Mucosa of stomach (tissue), 1 donor: ENCODE measurements around the gene ETAA1.

ENCODE experiments used
- H3K27me3 ChIP-seq: one replicate; pipeline ENCODE4 v1.7.0; 2013; ENCODE audit warnings: mild to moderate bottlenecking, low read length; ENCODE audit not compliant: control insufficient read depth, insufficient read depth
- H3K36me3 ChIP-seq: one replicate; pipeline ENCODE4 v1.7.0; 2013; ENCODE audit warnings: low read length; ENCODE audit not compliant: control insufficient read depth, insufficient read depth
- H3K4me1 ChIP-seq: one replicate; pipeline ENCODE4 v1.7.0; 2013; ENCODE audit warnings: mild to moderate bottlenecking, low read length; ENCODE audit not compliant: control insufficient read depth, insufficient read depth
- H3K4me3 ChIP-seq: one replicate; pipeline ENCODE4 v1.7.0; 2013; ENCODE audit warnings: low read length
- H3K9ac ChIP-seq: one replicate; pipeline ENCODE4 v1.7.0; 2013; ENCODE audit warnings: mild to moderate bottlenecking, low read length, moderate library complexity
- H3K9me3 ChIP-seq: one replicate; pipeline ENCODE4 v1.7.0; 2013; ENCODE audit warnings: mild to moderate bottlenecking, low read length, moderate library complexity; ENCODE audit not compliant: control insufficient read depth
- donor health status: Pancreatic carcinoma.

ETAA1 gene

DNA sequence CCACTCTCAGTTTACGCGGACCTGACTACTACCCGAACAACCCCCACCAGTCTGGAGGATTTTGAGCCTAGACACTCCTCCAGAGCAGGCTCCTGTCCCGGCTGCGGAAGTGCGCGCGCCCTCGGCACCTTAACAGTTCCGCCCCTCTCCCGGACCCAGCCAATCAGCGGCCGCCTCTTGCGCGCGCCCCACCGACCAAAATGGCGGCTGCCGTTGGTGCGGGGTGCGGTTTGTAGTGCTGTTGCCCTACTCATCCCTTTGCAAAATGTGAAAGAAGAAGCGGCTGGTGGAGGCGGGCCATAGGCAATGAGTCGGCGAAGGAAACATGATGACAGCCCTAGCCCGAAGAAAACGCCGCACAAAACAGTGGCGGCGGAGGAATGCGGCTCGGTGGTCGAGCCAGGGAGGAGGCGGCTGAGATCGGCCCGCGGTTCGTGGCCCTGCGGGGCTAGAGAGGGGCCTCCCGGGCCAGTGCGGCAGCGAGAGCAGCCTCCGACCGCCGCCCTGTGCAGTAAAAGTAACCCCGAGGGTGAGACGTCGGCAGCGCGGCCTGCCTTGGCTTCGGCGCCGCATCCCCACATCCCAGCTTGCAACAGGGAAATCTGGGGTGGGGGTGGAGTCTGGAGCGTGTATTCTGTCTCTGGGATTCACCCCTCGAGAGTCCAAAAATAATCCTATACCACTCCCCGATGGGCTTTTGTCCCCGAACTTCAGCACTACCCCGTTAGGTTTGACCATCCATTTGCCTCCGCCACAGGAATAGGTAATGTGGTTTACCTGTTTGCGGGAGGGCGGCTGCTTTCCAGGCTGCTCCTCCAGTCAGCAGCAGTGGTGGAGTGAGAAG is at the start of gene ETAA1:
ETAA1 (plus strand) TSS at position 191 of the 844 bp plus-strand sequence; CDS start at position 307, 116 bp downstream.
- Histone ChIP-seq H3K9ac (peak within 1 kb of the TSS; percentile 89), H3K9me3 (no peaks in the 10 kb centered on the region), H3K4me3 (peak within 1 kb of the TSS; percentile 64), H3K27me3 (no peaks in the 10 kb centered on the region), H3K4me1 (no peaks in the 10 kb centered on the region), H3K36me3 (no peaks in the 10 kb centered on the region)

DNA sequence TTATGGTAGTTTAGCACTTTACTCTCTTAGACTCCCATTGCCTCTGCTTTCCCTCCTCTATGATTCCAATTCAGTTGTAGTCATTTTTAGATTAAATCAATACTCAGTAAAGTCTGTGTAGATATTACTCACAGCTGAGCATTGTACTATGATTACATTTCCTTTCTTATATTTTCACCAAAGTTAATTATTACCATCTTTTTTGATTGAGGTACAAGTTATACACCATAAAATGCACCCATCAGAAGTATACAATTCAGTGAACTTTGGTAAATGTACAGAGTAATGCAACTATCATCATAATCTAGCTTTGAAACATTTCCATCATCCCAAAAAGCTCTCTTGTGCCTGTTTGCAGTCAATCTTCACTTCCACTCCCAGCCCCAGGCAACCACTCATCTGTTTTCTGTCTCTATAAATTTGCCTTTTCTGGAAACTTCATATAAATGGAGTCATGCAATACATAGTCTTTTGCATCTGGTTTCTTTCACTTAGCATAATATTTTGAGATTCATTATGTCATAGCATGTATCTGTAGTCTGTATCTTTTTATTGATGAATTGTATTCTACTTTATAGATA is 30.2 kb upstream of the ETAA1 start:
- Histone ChIP-seq H3K9ac (no peak overlapping the region), H3K36me3 (no peaks in the 10 kb centered on the region)

DNA sequence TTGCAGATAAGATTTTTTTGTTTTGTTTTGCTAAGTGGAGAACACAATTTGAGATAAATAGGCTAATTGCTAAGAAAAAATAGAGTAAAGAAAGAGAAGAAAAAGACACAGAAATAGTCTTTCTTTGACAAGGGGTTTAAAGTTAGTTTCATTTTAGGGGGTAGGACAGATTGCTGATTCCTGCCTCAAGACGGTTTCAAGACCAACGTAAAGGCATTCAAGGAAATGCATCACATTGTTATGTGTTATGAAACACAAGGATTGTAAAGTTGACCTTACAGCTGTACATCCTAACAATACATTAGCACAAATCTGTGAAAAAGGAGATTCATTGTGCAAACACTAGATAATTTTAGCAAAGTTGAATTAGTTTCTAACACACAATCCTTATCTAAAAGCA is 22.7 kb upstream of the ETAA1 start:
- Histone ChIP-seq H3K27me3 (no peaks in the 10 kb centered on the region), H3K9ac (no peak overlapping the region), H3K36me3 (no peaks in the 10 kb centered on the region), H3K9me3 (no peaks in the 10 kb centered on the region), H3K4me1 (no peaks in the 10 kb centered on the region), H3K4me3 (no peak overlapping the region)

More for the DNA sequence above, 30.2 kb upstream of the ETAA1 start:
- H3K27me3 ChIP-seq, result no peaks in the 10 kb centered on the region
- no peaks in the 10 kb centered on the region for H3K4me1 ChIP-seq
- no peaks in the 10 kb centered on the region for H3K9me3 ChIP-seq
- no peak overlapping the region for H3K4me3 ChIP-seq

DNA sequence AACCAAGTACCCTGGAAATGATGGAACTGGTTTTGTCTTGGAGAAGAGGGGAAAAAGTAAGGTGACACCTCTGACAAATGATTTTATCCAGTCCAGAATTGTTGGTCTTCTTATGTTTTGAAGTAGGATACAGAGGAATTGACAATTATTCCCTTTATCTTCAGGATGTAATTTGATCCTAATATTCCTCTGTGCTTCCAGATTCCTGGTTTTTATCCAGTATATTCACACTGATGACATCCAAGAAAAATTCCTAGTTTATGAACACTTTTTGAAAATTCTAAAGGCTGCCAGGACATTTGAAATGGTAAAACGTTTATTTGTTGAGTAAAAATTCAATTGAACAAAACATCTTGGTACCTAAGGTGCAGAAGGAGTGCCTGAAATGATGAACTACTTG is 22.2 kb upstream of the ETAA1 start:
- Histone ChIP-seq H3K27me3 (no peaks in the 10 kb centered on the region), H3K4me1 (no peaks in the 10 kb centered on the region), H3K9ac (no peak overlapping the region), H3K36me3 (no peaks in the 10 kb centered on the region), H3K9me3 (no peaks in the 10 kb centered on the region), H3K4me3 (no peak overlapping the region)

DNA sequence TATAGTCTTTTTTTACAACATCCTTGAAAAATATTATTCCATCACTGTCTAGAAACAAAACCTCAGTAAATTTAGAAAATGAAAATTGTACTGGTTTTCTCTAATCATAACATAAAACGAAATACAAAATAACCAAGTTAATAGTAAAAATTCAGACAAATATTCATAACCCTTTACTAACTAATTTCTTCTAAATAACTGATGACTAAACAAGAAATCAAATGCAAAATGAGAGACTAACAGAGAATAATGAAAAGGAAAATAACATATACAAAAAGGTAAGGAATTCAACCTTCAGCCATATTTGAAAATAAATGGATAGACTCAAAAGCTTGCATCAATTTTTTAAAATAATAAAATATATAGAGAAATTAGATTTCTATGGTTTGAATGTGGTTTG is 18.6 kb upstream of the ETAA1 start:
- Histone ChIP-seq H3K9ac (no peak overlapping the region), H3K4me3 (no peak overlapping the region), H3K4me1 (no peaks in the 10 kb centered on the region), H3K36me3 (no peaks in the 10 kb centered on the region), H3K27me3 (no peaks in the 10 kb centered on the region), H3K9me3 (no peaks in the 10 kb centered on the region)

DNA sequence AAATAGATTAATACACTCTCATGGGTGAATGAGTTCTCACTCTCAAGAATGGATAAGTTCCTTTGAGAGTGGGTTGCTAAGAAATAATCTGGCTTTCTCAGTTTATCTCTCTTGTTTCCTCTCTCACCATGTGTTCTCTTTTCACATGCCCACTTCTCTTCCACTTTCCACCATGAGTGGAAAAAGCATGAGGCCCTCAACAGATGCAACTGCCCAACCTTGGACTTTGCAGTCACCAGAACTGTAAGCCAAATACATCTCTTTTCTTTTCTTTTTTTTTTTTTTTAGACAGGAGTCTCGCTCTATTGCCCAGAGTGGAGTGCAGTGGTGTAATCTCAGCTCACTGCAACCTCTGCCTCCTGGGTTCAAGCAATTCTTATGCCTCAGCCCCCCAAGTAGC is 18.1 kb upstream of the ETAA1 start:
- H3K9me3 ChIP-seq, result no peaks in the 10 kb centered on the region

DNA sequence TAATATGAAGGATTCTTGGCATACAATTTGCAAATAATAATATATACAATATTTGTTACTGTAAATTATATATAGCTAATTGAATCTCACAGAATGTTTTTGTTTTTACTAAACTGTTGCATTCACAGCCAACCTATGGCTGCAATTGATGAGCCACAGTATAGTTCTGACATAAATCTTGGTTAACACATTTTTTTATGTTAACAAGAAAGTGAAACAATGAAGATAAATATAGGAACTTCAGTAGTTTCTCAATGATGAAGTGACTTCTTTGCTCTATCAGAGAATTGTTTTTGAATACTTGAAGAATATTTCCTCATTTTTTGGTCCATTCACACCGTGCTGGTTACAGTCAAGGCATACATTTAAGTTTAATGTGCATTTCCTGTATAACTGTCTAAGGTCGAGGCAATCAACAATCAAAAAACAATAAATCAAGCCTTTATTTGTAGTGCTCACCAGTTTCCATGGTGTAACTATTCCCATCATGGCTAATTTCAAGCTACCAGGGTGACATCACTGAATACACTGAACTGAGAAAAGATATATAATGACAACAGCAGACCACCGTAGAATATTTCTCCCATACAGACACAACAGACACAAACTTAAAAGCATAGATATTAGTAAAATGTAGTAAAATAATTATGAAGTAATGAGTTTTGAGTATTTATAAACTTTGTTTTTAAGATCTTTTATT is 12.9 kb upstream of the ETAA1 start:
- H3K9ac ChIP-seq, result no peak overlapping the region
- no peaks in the 10 kb centered on the region for H3K27me3 ChIP-seq
- H3K4me3 ChIP-seq, result no peak overlapping the region
- H3K36me3 ChIP-seq, result no peaks in the 10 kb centered on the region
- H3K4me1 ChIP-seq, result no peaks in the 10 kb centered on the region
- H3K9me3 ChIP-seq, result no peaks in the 10 kb centered on the region

More for the DNA sequence above, 18.1 kb upstream of the ETAA1 start:
- Histone ChIP-seq H3K27me3 (no peaks in the 10 kb centered on the region), H3K36me3 (no peaks in the 10 kb centered on the region), H3K9ac (no peak overlapping the region), H3K4me3 (no peak overlapping the region), H3K4me1 (no peaks in the 10 kb centered on the region)

DNA sequence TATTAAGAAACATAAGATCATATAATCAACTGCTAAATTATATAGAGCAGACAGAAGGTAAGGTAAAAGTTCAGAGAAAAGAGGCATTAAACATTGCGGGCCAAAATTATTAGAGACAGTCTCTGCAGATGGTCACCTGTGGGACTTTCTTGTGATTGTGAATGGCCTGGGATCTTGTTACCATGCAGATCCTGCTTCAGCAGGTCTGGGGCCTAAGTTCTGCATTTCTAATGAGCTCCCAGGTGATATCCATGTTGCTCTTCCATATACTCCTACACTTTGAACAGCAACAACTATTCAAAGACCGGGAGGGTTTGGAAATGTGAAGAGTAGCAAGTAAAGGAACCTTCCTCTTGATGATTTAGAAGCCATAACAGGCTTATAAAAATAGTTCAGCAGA is 8.5 kb upstream of the ETAA1 start:
- no peak overlapping the region for H3K9ac ChIP-seq
- no peaks in the 10 kb centered on the region for H3K9me3 ChIP-seq
- H3K4me3 ChIP-seq, result no peak overlapping the region

DNA sequence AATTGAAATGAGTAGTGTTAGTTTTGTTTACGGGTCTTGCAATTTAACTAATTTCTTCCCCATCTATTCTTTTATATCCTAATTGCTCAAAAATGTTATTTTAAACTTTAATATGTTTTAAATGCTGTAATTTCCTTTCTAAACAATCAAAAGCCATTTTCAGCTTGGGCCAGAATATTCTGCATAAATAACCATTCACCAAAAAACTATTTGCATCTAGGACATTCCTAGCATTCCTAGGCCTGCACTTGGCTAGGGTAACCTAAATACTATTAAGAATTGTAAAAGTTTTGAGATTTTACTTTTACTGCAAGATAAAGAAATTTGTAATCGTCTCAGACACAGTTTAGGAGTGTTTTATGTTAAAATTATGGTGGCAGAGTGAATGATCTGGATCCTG is 7.8 kb upstream of the ETAA1 start:
- H3K4me3 ChIP-seq, result no peak overlapping the region

More for the DNA sequence above, 8.5 kb upstream of the ETAA1 start:
- Histone ChIP-seq H3K27me3 (no peaks in the 10 kb centered on the region), H3K4me1 (no peaks in the 10 kb centered on the region), H3K36me3 (no peaks in the 10 kb centered on the region)

DNA sequence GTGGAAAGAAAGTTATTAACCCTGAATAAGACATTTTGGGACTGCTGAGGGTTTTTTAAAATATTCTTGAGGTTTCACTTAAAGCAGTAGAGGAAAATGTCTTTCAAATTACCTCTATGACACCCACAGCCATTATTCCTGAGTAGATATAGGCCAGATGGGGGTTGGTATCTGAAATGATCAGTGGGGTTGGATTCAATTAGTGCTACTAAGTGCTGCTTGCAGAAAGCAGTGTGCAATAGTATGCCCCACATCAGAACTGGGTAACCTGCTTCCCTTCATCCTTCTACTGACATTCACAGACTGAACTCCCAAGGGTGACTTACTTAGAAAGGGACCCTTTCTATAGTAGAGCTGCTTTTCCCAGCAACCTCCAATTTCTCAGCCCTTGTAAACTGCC is 7.3 kb upstream of the ETAA1 start:
- Histone ChIP-seq H3K9ac (no peak overlapping the region), H3K9me3 (no peaks in the 10 kb centered on the region), H3K27me3 (no peaks in the 10 kb centered on the region), H3K36me3 (no peaks in the 10 kb centered on the region), H3K4me3 (no peak overlapping the region), H3K4me1 (no peaks in the 10 kb centered on the region)

More for the DNA sequence above, 7.8 kb upstream of the ETAA1 start:
- Histone ChIP-seq H3K9ac (no peak overlapping the region), H3K36me3 (no peaks in the 10 kb centered on the region), H3K4me1 (no peaks in the 10 kb centered on the region), H3K27me3 (no peaks in the 10 kb centered on the region), H3K9me3 (no peaks in the 10 kb centered on the region)

DNA sequence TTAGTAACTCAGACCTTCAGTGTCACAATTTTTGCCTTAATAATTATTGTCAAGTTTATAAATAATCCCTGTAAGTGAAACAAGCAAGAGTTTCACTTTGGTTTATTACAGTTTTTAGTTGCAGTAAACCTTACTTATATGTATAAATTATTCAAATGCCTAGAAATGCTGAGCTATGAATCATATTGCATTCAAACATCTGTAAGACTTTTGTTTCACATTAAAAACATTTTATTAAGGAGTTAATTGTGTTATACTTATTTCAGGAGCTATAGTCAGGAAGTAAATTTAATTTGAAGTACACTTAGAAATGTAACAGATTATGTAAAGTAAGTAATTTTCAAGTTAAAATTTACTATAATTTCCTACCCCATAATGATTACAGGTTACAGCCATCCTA is 3.9 kb upstream of the ETAA1 start:
- Histone ChIP-seq H3K4me3 (no peak overlapping the region), H3K4me1 (no peaks in the 10 kb centered on the region), H3K27me3 (no peaks in the 10 kb centered on the region), H3K9me3 (no peaks in the 10 kb centered on the region), H3K9ac (no peak overlapping the region), H3K36me3 (no peaks in the 10 kb centered on the region)

DNA sequence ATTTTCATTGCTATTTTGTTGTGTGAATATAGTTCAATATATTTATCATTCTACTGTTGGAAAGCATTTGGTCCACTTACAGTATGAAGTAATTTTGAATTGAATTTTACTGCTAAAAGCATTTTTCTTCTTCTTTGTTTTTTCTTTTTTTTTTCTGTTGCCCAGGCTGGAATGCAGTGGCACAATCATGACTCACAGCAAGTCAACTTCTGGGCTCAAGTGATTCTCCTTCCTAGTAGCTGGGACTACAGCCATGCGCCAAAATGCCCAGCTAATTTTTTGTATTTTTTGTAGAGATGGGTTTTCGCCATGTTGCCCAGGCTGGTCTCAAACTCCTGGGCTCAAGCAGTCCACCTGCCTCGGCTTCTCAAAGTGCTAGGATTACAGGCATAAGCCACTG is 2.4 kb upstream of the ETAA1 start:
- Histone ChIP-seq H3K4me3 (no peak overlapping the region), H3K9ac (no peak overlapping the region), H3K9me3 (no peaks in the 10 kb centered on the region), H3K27me3 (no peaks in the 10 kb centered on the region), H3K4me1 (no peaks in the 10 kb centered on the region), H3K36me3 (no peaks in the 10 kb centered on the region)
